Superior temporal gyrus (tissue), 1 donor: ENCODE measurements around the gene BCL11A.

Experiments used
- DNase-seq: peaks from one replicate; pipeline ENCODE4 v3.0.0-alpha.2; 2016; ENCODE audit errors: extremely low spot score

BCL11A gene

GRCh38 chr2:60559880-60560279 lies 6.4 kb upstream of the BCL11A start:
- no peak for DNase-seq

- DNase-seq = no peak
Observed at GRCh38 chr2:60558536-60558935, 5.1 kb upstream of the BCL11A start.

GRCh38 chr2:60557486-60557864 lies 4.0 kb upstream of the BCL11A start:
- DNase-seq = no peak

- no peak for DNase-seq
Observed at GRCh38 chr2:60556576-60557485, 3.4 kb upstream of the BCL11A start.

GRCh38 chr2:60556175-60556574 lies 2.7 kb upstream of the BCL11A start:
- no peak for DNase-seq

- DNase-seq = no peak
Observed at GRCh38 chr2:60555783-60556139, 2.3 kb upstream of the BCL11A start.

GRCh38 chr2:60555066-60555782 lies 1.8 kb upstream of the BCL11A start:
- DNase-seq = no peak

GRCh38 chr2:60554646-60555065 lies 1.2 kb upstream of the BCL11A start:
- DNase-seq = no peak

DNA sequence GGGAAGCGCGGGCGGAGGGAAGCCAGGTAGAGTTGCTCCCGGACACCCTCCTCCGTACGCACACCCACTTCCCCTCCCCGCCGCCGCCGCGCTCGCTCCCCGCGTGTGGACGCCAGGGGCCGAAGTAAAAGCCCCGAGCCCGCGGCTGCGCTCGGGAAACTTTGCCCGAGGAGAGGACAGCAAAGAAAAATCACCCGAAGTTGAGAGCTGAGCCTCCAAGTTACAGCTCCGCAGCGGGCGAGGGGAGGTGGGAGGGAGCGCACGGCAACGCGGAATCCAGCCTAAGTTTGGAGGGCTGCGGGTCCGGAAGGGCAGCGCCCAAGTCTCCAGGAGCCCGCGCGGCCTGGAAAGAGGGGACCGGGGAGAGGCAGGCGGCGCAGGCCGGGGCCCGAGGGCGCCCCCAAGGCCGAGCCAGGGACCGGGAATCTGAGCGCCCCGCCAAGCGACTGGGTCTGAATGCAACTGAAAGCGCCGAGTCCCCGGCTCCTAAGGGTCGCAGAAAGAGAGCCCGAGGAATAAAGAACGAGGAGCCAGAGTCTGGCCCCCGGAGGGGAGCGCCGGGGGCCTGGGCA lies 706 bp upstream of the BCL11A start:
- DNase-seq = no peak

GRCh38 chr2:60552851-60553494 lies 481 bp downstream of the BCL11A start:
- no peak for DNase-seq

DNA sequence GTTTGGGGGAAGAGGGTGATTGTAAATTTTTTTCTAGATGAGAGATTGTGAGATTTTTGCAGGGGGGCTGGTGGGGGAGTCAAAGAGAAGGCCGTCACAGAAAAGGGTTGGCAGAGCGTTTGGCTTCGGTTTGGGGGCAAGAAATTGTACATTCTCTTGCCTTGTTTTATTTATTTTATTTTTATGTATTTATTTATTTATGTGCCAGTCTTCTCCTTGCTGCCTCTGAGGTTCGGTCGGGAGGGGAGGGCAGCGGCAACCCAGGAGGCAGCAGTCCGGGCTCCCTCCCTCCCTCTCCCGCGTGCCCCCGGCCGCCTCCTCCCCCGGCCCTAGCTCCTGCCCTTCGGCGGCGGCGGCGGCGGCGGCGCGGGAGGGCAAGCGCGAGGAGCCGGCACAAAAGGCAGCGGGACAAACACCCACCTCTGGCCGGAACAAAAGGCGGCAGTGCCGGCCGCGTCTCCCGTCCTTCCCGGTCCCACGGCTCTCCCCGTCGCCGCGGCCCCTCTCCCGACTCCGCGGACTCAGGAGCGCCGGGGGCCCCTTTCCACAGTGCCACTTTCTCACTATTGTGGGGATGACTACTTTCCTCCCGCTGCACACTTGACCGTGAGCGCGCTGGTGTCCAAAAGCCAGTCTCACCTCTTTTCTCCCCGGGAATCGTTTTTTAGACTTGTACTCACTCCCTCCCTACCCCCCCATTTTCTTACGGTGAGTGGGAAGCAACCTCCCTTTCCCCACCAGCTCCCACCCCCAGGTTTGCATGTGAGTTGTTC lies 1.2 kb downstream of the BCL11A start:
- no peak for DNase-seq

DNA sequence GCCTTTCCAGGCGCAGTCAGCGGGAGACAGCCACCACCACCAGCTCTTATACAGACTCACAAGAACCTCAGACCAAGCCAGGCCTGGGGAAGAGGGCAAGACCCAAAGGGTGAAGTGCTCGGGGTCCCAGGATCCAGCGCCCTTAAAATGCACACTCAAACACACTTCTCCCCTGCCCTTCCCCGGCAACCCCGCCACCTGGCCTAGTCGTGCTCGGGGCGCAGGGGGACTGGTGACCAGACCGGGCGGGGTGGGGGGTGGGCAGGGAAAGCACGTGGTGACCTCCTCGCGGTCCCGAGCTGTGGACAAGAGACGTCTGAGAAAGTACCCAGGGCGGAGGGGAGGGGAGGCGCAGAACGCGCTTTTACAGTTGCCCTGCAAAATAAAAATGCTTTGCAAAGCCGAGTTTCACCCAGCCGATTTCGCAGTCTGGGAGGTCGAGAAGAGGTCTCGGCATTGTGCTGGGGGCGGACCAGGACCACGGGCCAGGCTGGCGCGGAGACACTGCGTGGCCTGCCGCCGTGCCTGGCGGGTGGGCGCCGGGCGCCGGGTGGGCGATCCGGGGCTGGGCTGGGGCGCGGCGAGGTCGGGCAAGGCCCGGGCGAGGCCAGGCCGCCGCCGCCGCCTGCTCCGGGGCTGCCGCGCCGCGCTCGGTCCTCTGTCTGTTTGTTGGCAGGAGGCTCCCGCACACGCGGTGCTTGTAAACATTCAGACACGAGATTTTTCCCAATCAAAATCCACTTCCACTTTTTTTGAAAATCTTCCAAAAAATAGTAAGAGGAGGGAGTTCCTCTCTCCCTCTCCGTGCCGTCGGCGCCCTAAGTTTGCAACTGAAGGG lies 2.0 kb downstream of the BCL11A start:
- no peak for DNase-seq

DNA sequence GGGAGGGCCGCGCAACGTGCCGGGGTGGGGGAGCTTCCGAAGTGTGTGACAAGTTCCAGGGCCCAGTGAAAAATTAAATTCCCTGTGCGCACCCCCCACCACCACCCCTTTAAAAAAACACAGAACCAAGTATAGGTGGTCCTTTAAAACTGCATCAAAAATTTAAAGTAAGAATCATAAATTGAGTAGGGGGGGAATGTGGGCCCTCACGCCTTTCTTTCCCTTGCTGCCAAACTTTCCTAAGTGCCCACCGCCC lies 2.5 kb downstream of the BCL11A start:
- no peak for DNase-seq

DNA sequence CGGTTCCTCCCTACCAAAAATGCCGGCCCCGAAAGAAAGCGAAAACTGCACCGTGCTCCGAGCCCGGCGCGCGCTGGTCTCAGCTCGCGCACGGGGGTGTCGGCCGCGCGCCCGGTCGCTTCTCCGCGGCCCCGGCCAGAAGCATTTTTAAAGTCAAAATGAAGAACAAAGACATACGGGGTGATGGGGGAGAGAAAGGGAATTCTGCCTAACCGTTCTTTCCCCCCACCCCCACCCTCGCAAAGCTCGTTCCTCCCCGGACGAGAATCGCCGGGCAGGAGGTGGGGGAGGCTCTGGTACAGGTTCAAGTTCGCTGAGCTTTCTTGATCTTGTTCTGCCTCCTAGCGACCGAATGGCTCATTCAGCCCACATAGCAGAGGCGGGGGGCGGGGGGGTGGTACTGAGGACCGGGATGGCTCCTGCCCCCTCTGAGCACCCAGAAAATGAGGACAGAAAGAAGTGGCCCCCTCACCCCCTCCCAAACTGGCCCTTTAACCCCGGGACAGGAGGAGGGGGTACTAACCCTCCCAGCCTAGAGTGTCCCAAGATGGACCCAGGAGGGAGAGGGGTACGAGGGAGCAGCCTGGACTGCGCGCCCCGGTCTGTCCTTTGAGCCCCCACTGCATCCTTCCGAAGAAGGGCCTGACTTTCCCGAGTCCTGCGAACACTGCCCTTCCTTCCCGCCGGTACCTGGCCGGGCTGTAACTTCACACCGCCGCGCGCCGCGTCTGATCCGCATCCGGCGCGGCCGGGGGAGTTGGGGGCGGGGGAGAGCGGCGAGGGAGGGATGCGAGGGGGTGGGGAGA lies 3.1 kb downstream of the BCL11A start:
- DNase-seq = peak; percentile 85

DNA sequence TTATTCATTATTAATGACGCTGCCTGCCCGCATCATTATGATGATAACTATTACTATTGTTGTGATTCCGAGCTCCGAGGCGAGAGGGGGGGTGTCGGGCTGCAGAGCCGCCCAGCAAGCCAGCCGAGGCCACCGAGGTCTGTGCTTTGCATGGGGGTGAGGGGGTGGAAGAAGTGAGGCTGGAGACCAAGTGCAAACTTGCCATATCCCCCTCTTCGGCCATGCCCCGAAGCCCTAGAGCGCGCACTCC lies 3.6 kb downstream of the BCL11A start:
- DNase-seq = no peak

DNA sequence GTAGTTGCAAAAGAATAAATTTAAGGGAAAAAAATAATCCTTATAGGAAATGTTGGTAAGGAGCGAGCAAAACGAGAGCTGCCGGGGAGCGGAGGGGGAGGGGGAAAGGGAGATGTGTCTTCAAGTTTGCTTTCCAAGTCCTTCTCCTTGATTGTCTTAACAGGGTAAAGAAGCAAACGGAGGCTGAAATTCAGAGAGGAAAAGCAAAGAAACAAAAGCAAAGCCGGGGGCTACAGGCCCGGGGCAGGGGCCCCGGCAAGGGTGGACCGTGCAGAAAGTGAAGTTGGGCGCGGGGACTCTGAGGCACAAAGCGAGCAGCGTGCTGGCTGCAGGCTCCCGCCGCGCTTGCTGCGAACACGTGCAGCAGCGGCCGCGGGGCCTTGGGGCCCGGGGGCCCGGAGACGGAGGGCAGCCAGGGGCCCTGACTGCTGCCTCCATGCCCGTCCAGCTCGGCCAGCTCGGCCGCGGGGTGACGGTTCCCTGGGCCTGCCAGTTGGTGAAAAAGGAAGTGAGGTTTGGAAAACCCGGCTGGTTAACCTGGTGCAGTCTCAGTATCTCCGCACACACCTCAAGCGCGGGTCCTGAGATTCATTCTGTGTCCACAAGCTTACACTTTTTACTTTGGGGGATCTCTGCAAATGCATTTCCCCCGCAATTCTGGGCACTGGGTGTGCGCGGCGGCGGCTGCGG lies 4.1 kb downstream of the BCL11A start:
- no peak for DNase-seq

DNA sequence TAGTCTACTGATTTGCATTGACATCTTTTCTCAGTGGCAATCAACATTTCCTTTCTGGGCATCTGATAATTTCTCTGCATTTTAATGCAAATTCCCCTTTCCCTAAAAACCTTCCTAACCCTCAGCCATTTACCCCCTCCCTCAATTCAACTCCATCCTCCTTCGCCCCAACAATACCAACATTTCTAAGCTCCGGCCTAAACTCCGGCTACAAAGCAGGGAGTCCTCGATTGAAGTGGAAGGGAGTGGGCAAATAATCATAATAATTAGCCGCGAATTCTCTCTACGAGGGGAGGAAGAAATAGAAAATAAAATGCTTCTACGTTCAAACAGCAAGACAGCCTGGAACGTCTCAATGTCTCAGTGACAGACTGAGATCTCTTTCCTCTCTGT lies 4.6 kb downstream of the BCL11A start:
- no peak for DNase-seq

DNA sequence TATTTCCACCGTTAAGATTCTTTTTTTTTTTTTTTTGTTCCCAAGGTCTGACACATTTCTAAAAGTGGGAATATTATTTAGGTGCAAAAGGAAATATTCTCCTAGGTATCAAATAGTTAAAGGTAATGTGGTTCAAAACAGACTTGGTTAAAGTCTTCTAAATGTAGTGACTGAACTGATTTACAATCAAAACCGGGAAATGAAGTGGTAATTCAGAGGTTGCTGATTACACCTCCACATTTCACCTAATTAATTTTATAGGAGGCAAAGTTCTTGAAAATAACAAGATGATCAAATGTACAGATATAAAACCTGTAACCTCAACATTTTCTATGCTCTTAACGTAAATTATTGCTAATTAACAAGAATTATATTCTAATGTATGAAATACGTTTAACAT lies 5.1 kb downstream of the BCL11A start:
- DNase-seq = no peak

DNA sequence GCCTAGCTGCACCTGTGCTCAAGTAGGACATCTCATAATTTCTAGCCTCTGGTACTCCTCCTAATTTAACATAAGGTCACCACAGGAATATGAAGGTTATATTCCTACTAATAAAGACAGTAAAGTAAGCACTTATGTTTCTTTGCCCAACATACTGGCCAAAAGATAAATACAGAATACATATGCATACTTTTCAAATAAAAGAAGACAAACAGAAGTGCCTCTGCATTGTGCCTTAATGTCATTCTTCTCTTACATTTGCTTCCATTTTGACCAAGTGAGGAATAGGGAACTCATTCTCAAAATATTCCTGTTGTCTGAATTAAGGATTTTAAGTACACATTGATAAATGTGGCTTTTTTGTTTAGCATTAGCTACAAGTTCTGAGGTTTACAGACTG lies 5.6 kb downstream of the BCL11A start:
- DNase-seq = no peak
